ENCODE measurements around the gene EDNRA. TPM values are rescaled to one million over a fixed set of nuclear protein-coding genes. Genes with fewer than 3 reads are reported as not detected.

EDNRA gene
- total RNA-seq, 1 donor from 2014 or later: 28.3 TPM

GRCh38 chr4:147518846-147519767, 38.2 kb downstream of the EDNRA start:
- H3K4me3 ChIP-seq: no peak overlapping the region
- no peaks in the 10 kb centered on the region for H3K4me1 ChIP-seq
- H3K9me3 ChIP-seq: no peaks in the 10 kb centered on the region
- ATAC-seq: peak; percentile 88
- intact Hi-C loops (cut with DNase I): no loop called here
- no peak for DNase-seq
- H3K36me3 ChIP-seq: no peaks in the 10 kb centered on the region
- H3K27me3 ChIP-seq: no peaks in the 10 kb centered on the region
- peak; percentile 82 for TF ChIP-seq CTCF (IDR thresholded peaks at IDR 0.05)
- H3K27ac ChIP-seq: no peak overlapping the region

DNA sequence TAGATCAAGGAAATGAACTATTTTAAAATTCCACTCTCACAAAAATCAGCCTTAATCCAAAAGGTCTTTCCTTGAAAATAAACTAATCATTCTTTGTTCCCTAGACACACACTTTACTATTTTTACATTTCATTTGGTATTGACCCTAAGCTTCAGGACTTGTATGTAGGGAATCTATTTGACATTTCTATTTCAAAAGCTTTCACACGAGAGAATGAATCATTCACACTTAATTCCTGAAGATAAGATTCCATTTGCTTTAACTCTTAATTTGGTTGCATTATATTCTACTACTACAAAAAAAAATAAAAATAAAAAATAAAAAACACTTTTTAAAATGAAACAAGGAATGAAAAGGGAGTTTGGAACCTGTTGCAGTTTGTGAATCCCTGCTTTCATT, 43.7 kb downstream of the EDNRA start:
- ATAC-seq (no peak), DNase-seq (no peak)
- no peaks in the 10 kb centered on the region for H3K27me3 ChIP-seq
- intact Hi-C loops (cut with DNase I): no loop called here
- no peak for TF ChIP-seq CTCF (IDR thresholded peaks at IDR 0.05)
- H3K27ac ChIP-seq: no peak overlapping the region
- no peaks in the 10 kb centered on the region for H3K36me3 ChIP-seq
- H3K9me3 ChIP-seq: no peaks in the 10 kb centered on the region
- no peak overlapping the region for H3K4me3 ChIP-seq
- H3K4me1 ChIP-seq: no peaks in the 10 kb centered on the region

- H3K27me3 ChIP-seq: no peaks in the 10 kb centered on the region
- H3K4me1 ChIP-seq: no peaks in the 10 kb centered on the region
- no peaks in the 10 kb centered on the region for H3K36me3 ChIP-seq
- TF ChIP-seq CTCF (IDR thresholded peaks at IDR 0.05): no peak
- ATAC-seq: no peak
- no peak overlapping the region for H3K27ac ChIP-seq
- no peak for DNase-seq
- H3K4me3 ChIP-seq: no peak overlapping the region
- H3K9me3 ChIP-seq: no peaks in the 10 kb centered on the region
- intact Hi-C loops (cut with DNase I): no loop called here
Observed at GRCh38 chr4:147525494-147526271, 44.8 kb downstream of the EDNRA start.

- H3K4me1 ChIP-seq: no peaks in the 10 kb centered on the region
- no peaks in the 10 kb centered on the region for H3K27me3 ChIP-seq
- no peak overlapping the region for H3K27ac ChIP-seq
- DNase-seq: no peak
- ATAC-seq: no peak
- no peak overlapping the region for H3K4me3 ChIP-seq
- no peak for TF ChIP-seq CTCF (IDR thresholded peaks at IDR 0.05)
- intact Hi-C loops (cut with DNase I): no loop called here
- no peaks in the 10 kb centered on the region for H3K36me3 ChIP-seq
- no peaks in the 10 kb centered on the region for H3K9me3 ChIP-seq
Observed at GRCh38 chr4:147526272-147526654, 45.4 kb downstream of the EDNRA start.

DNA sequence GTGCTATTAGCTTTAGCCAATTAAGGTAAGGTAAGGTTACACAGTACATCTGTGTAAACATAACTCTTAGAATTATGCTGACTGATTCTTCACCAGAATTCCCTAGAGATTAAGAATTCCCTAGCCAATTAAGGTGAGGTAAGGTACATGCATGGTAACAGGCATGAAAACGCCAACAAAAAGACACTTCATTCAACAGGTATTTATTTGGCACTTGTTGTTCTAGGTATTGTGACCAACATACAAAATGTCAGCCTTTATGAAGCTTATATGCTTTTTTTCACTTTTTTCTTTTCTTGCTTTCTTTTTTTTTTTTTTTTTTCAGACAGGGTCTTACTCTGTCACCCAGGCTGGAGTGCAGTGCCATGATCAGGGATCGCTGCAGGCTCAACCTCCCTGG, 47.2 kb downstream of the EDNRA start:
- Histone ChIP-seq H3K9me3 (no peaks in the 10 kb centered on the region), H3K4me3 (no peak overlapping the region), H3K36me3 (no peaks in the 10 kb centered on the region), H3K27ac (no peak overlapping the region), H3K27me3 (no peaks in the 10 kb centered on the region), H3K4me1 (no peaks in the 10 kb centered on the region)
- DNase-seq: no peak
- TF ChIP-seq CTCF (IDR thresholded peaks at IDR 0.05): no peak
- no peak for ATAC-seq
- intact Hi-C loops (cut with DNase I): no loop called here
